Activated CD4-positive, alpha-beta T cell treated with anti-CD3 and anti-CD28 coated beads for 1 hour (primary cell): ENCODE data around the gene EIF5A.

Experiments
- DNase-seq: peaks from one replicate; pipeline ENCODE4 v3.0.0-alpha.2; 2020

The EIF5A gene

DNA sequence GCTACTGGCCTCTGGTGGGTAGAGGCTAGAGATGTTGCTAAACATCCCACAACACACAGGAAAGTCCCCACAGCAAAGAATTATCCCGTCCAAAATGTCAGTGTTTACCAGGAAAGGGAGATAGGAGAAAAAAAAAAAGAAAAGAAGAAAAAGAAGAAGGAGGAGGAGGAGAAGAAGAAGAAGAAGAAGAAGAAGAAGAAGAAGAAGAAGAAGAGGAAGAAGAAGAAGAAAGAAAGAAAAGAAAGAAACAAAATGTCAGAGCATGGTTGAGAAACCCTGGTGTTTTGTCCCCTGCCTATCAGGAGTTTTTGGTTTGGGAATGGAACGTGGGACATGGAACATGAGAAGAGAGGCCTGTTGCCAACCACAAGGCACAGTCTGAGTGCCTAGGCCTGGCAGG is 50.0 kb downstream of the EIF5A start:
- DNase-seq, result no peak

DNA sequence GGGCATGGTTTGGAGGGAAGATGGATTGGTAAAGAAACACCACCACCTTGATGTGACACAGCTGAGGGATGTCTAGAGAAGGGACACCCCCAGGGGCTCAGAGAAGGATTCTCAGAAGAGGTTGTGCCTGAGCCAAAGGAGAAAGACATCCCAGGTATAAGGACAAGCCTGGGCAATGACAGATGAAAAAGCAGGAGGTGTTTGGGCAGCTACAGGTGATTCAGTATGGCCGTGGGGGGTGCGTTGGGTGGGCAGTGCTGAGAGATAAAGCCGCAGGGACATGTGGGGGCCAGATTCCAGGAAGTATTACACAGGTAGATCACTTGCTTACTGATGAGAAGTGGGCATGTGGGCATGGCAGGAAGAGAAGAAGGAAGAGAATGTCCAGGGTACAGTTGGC is 54.5 kb downstream of the EIF5A start:
- DNase-seq, result no peak
